H9 (cell line): ENCODE results near the gene ARL8A. TPM values are rescaled to one million over a fixed set of nuclear protein-coding genes. Genes with fewer than 3 reads are reported as not detected.
"Not testable (repeated sequence)": the region's sequence is repeated elsewhere in the genome, so short reads cannot be mapped to it uniquely, and the experiment has no call there.

Source experiments
- DNase-seq: peaks from one replicate; pipeline ENCODE4 v3.0.0-alpha.2; 2017
- H2AFZ ChIP-seq: one replicate; pipeline ENCODE4 v1.6.1; 2013; ENCODE audit warnings: mild to moderate bottlenecking, low read length, control low read depth, moderate library complexity
- H2AK5ac ChIP-seq: 2 replicates; pipeline ENCODE4 v1.6.1; 2013; ENCODE audit warnings: low read length, control low read depth, mixed read lengths; ENCODE audit not compliant: insufficient read length
- H2BK120ac ChIP-seq: one replicate; pipeline ENCODE4 v1.6.1; 2013; ENCODE audit warnings: low read depth, mild to moderate bottlenecking, low read length, control low read depth, inconsistent platforms; ENCODE audit not compliant: poor library complexity, severe bottlenecking
- H2BK12ac ChIP-seq: 2 replicates; pipeline ENCODE4 v1.6.1; 2013; ENCODE audit warnings: low read length, control low read depth, mixed read lengths, low read depth; ENCODE audit not compliant: insufficient read length
- H2BK15ac ChIP-seq: 2 replicates; pipeline ENCODE4 v1.6.1; 2013; ENCODE audit warnings: low read depth, low read length, control low read depth
- H2BK20ac ChIP-seq: one replicate; pipeline ENCODE4 v1.6.1; 2013; ENCODE audit warnings: low read depth, mild to moderate bottlenecking, low read length, control low read depth, inconsistent platforms; ENCODE audit not compliant: poor library complexity, severe bottlenecking
- H2BK5ac ChIP-seq: 2 replicates; pipeline ENCODE4 v1.6.1; 2013; ENCODE audit warnings: low read length, control low read depth, mixed read lengths; ENCODE audit not compliant: insufficient read length
- H3K14ac ChIP-seq: 2 replicates; pipeline ENCODE4 v1.6.1; 2013; ENCODE audit warnings: low read length, control low read depth; ENCODE audit not compliant: insufficient read depth
- H3K18ac ChIP-seq: 2 replicates; pipeline ENCODE4 v1.6.1; 2013; ENCODE audit warnings: low read depth, mild to moderate bottlenecking, mixed read lengths, low read length, control low read depth; ENCODE audit not compliant: insufficient read length
- H3K23ac ChIP-seq: 2 replicates; pipeline ENCODE4 v1.6.1; 2013; ENCODE audit warnings: low read length, control low read depth, mixed read lengths, low read depth; ENCODE audit not compliant: insufficient read length
- H3K23me2 ChIP-seq: 2 replicates; pipeline ENCODE4 v1.6.1; 2013; ENCODE audit warnings: low read depth, mild to moderate bottlenecking, mixed read lengths, low read length, control low read depth; ENCODE audit not compliant: insufficient read length, poor library complexity, severe bottlenecking
- H3K27ac ChIP-seq: 2 replicates; pipeline ENCODE4 v1.5.1; 2013; ENCODE audit warnings: low read length, control low read depth, mixed read lengths, low read depth; ENCODE audit not compliant: insufficient read length
- H3K27me3 ChIP-seq: 2 replicates; pipeline ENCODE4 v1.6.1; 2013; ENCODE audit warnings: low read length, control low read depth, inconsistent platforms; ENCODE audit not compliant: insufficient read depth
- H3K4ac ChIP-seq: 2 replicates; pipeline ENCODE4 v1.6.1; 2013; ENCODE audit warnings: low read depth, mild to moderate bottlenecking, control low read depth, inconsistent platforms, low read length, moderate library complexity
- H3K4me1 ChIP-seq: 2 replicates; pipeline ENCODE4 v1.6.1; 2013; ENCODE audit warnings: low read length, control low read depth, inconsistent platforms; ENCODE audit not compliant: insufficient read depth
- H3K4me2 ChIP-seq: 2 replicates; pipeline ENCODE4 v1.6.1; 2013; ENCODE audit warnings: low read length, control low read depth, mixed read lengths; ENCODE audit not compliant: insufficient read length, insufficient read depth
- H3K56ac ChIP-seq: 2 replicates; pipeline ENCODE4 v1.6.1; 2013; ENCODE audit warnings: low read depth, mild to moderate bottlenecking, mixed read lengths, low read length, control low read depth; ENCODE audit not compliant: insufficient read length
- H3K79me1 ChIP-seq: 2 replicates; pipeline ENCODE4 v1.6.1; 2013; ENCODE audit warnings: low read depth, mild to moderate bottlenecking, moderate library complexity, low read length, control low read depth, inconsistent platforms; ENCODE audit not compliant: insufficient read depth, poor library complexity, severe bottlenecking
- H3K79me2 ChIP-seq: 2 replicates; pipeline ENCODE4 v1.6.1; 2013; ENCODE audit warnings: low read length, control low read depth, inconsistent platforms; ENCODE audit not compliant: insufficient read depth
- H3K9ac ChIP-seq: 2 replicates; pipeline ENCODE4 v1.6.1; 2013; ENCODE audit warnings: low read length, control low read depth, mixed read lengths; ENCODE audit not compliant: insufficient read length; ENCODE audit errors: extremely low read depth
- H3K9me3 ChIP-seq: one replicate; pipeline ENCODE4 v1.6.1; 2013; ENCODE audit warnings: low read depth, low read length, inconsistent platforms; ENCODE audit not compliant: control insufficient read depth
- H3T11ph ChIP-seq: one replicate; pipeline ENCODE4 v1.6.1; 2013; ENCODE audit warnings: mild to moderate bottlenecking, low read length, control low read depth, inconsistent platforms
- H4K20me1 ChIP-seq: one replicate; pipeline ENCODE4 v1.6.1; 2013; ENCODE audit not compliant: control insufficient read depth, insufficient read length, insufficient read depth
- H4K5ac ChIP-seq: 2 replicates; pipeline ENCODE4 v1.6.1; 2013; ENCODE audit warnings: low read depth, mild to moderate bottlenecking, mixed read lengths, low read length, control low read depth; ENCODE audit not compliant: insufficient read length
- H4K8ac ChIP-seq: replicated peaks from 2 replicates; pipeline ENCODE4 v1.6.1; 2013; ENCODE audit warnings: low read length, control low read depth, mixed read lengths, low read depth; ENCODE audit not compliant: insufficient read length
- H4K91ac ChIP-seq: 2 replicates; pipeline ENCODE4 v1.6.1; 2013; ENCODE audit warnings: low read depth, mild to moderate bottlenecking, moderate library complexity, mixed read lengths, low read length, control low read depth; ENCODE audit not compliant: insufficient read length
- H3K27ac Mint-ChIP-seq, 3 experiments: 2 replicates in 2 of 3; 3 replicates in 1 of 3; pipeline ENCODE4 v1.8.0; 2020 to 2021; ENCODE audit warnings: mixed read lengths in 3 of 3, mild to moderate bottlenecking in 1 of 3, moderate library complexity in 1 of 3
- H3K27me3 Mint-ChIP-seq: 2 replicates; pipeline ENCODE4 v1.8.0; 2021; ENCODE audit warnings: low read depth, mild to moderate bottlenecking, moderate library complexity, mixed read lengths
- H3K36me3 Mint-ChIP-seq, 3 experiments: 2 replicates in 2 of 3; 3 replicates in 1 of 3; pipeline ENCODE4 v1.8.0; 2020 to 2021; ENCODE audit warnings: low read depth in 3 of 3, mixed read lengths in 3 of 3; ENCODE audit not compliant: insufficient read depth in 1 of 3
- H3K4me1 Mint-ChIP-seq, 2 experiments: 2 replicates each; pipeline ENCODE4 v1.8.0; 2020; ENCODE audit warnings: mixed read lengths in 2 of 2
- H3K4me3 Mint-ChIP-seq, 2 experiments: 2 replicates in 1 of 2; 3 replicates in 1 of 2; pipeline ENCODE4 v1.8.0; 2020 to 2021; ENCODE audit warnings: mild to moderate bottlenecking in 2 of 2, mixed read lengths in 2 of 2, moderate library complexity in 1 of 2
- H3K9me3 Mint-ChIP-seq, 2 experiments: 2 replicates in 1 of 2; 3 replicates in 1 of 2; pipeline ENCODE4 v1.8.0; 2020; ENCODE audit warnings: mild to moderate bottlenecking in 2 of 2, mixed read lengths in 2 of 2, moderate library complexity in 1 of 2
- CTCF ChIP-seq: fragments of 200-600 bp; sonication (generic); conservative IDR thresholded peaks from 3 replicates; pipeline ENCODE4 v1.8.0; 2021; ENCODE audit warnings: antibody characterized with exemption, mild to moderate bottlenecking
- WGBS: extraction: QIAGEN DNeasy Blood & Tissue Kit; methylation state at CpG from one replicate; pipeline ENCODE4 v1.1.7; 2013; ENCODE audit warnings: missing lambda C conversion rate, low lambda C conversion rate, mixed read lengths; ENCODE audit not compliant: insufficient read length; ENCODE audit errors: extremely low coverage; 5-methylcytosine and 5-hydroxymethylcytosine counted together
- total RNA-seq: library from RNA; stranded (reverse); gene quantifications from 2 replicates; pipeline ENCODE4 v1.2.1, GENCODE V29; 2021

The ARL8A gene
- total RNA-seq, 1 experiment from 2014 or later: 67.2 TPM

- Histone ChIP-seq H3K79me2 (no peaks in the 10 kb centered on the region), H2BK15ac (no peak overlapping the region), H4K5ac (no peak overlapping the region), H3K9ac (no peak overlapping the region), H3K18ac (no peak overlapping the region), H2BK20ac (no peak overlapping the region), H2AK5ac (no peak overlapping the region), H3K4me1 (no peaks in the 10 kb centered on the region; the same call in 1 of the 2 replicates), H3K4me2 (peak overlapping the region; percentile 65), H3K79me1 (no peaks in the 10 kb centered on the region), H2BK12ac (no peak overlapping the region), H2BK5ac (no peak overlapping the region), H3K9me3 (no peaks in the 10 kb centered on the region), H4K91ac (no peak overlapping the region), H4K20me1 (no peaks in the 10 kb centered on the region), H3K56ac (no peak overlapping the region), H3K4ac (no peak overlapping the region), H4K8ac (no peak overlapping the region), H3K23me2 (peaks cover 4% of the 10 kb centered on the region), H2AFZ (no peak overlapping the region), H3K27ac (no peak overlapping the region), H3K14ac (no peak overlapping the region), H2BK120ac (no peak overlapping the region), H3K23ac (no peak overlapping the region), H3T11ph (no peak overlapping the region), H3K27me3 (peaks cover 11% of the 10 kb centered on the region; the same call in 1 of the 2 replicates)
- no peak overlapping the region for H3K27ac Mint-ChIP-seq
- peak overlapping the region; percentile 61 to 82 for H3K4me3 Mint-ChIP-seq
- peak; percentile 87 for DNase-seq
- no peaks in the 10 kb centered on the region; a peak in 2 of 5 replicates for H3K9me3 Mint-ChIP-seq
- H3K27me3 Mint-ChIP-seq: peaks cover 54% of the 10 kb centered on the region
- peak; percentile 92 for TF ChIP-seq CTCF
- WGBS: no CpG with 5 or more reads among the region's 18 CpGs
- no peaks in the 10 kb centered on the region; a peak in 1 of 7 replicates for H3K36me3 Mint-ChIP-seq
- H3K4me1 Mint-ChIP-seq: peaks cover 6 to 14% of the 10 kb centered on the region in 2 experiments
These were observed 48.5 kb upstream of the ARL8A start for GRCh38 chr1:202192770-202193613.

GRCh38 chr1:202191391-202191790 is 46.9 kb upstream of the ARL8A start:
- not testable (repeated sequence) for H4K5ac ChIP-seq, H3K56ac ChIP-seq, H3K4me3 Mint-ChIP-seq, H4K20me1 ChIP-seq, H3K36me3 Mint-ChIP-seq, H3K27ac Mint-ChIP-seq, H2AFZ ChIP-seq, H2BK15ac ChIP-seq, H2BK5ac ChIP-seq, H3K79me1 ChIP-seq, H3K4me1 ChIP-seq, H2AK5ac ChIP-seq, H2BK20ac ChIP-seq, H2BK12ac ChIP-seq, H3K23me2 ChIP-seq, DNase-seq, H3T11ph ChIP-seq, H3K9me3 ChIP-seq, H3K23ac ChIP-seq, H4K8ac ChIP-seq, H3K4me2 ChIP-seq, H3K9ac ChIP-seq, H3K9me3 Mint-ChIP-seq, H4K91ac ChIP-seq, H3K18ac ChIP-seq, H3K4ac ChIP-seq, H3K79me2 ChIP-seq, H2BK120ac ChIP-seq, H3K27ac ChIP-seq, H3K14ac ChIP-seq
- peaks cover 11% of the 10 kb centered on the region; the same call in 1 of the 2 replicates for H3K27me3 ChIP-seq
- WGBS: no CpG with 5 or more reads among the region's 33 CpGs
- H3K27me3 Mint-ChIP-seq: peaks cover 45% of the 10 kb centered on the region
- peaks cover 6 to 14% of the 10 kb centered on the region in 2 experiments for H3K4me1 Mint-ChIP-seq
